ENCODE results near the gene TRPC6. TPM values are rescaled to one million over a fixed set of nuclear protein-coding genes. Genes with fewer than 3 reads are reported as not detected.

The TRPC6 gene
- total and polyA plus RNA-seq, 7 donors: 0.04 to 1.1 (median 0.21) TPM

GRCh38 chr11:101516546-101516945 is 67.3 kb downstream of the TRPC6 start:
- TF ChIP-seq CTCF (IDR thresholded peaks at IDR 0.05): no peak
- H3K27me3 ChIP-seq (ENCODE audit: insufficient read depth in 3 of 3, low read length in 2 of 3): no peaks in the 10 kb centered on the region
- intact Hi-C loops (cut with DNase I): no loop called here
- WGBS, 3 donors: 2 to 9% (median 6%) methylated on average over 3 of the region's 3 CpGs
- H3K27ac ChIP-seq: no peak overlapping the region
- DNase-seq (no peak), ATAC-seq (no peak)
- no peaks in the 10 kb centered on the region for H3K4me1 ChIP-seq
- H3K4me3 ChIP-seq: no peak overlapping the region
- no peaks in the 10 kb centered on the region for H3K36me3 ChIP-seq (ENCODE audit: insufficient read depth in 1 of 2, low read depth in 1 of 2)
- no peaks in the 10 kb centered on the region for H3K9me3 ChIP-seq

- intact Hi-C loops (cut with DNase I): no loop called here
- no peak for ATAC-seq
Measured at GRCh38 chr11:101511065-101511464, 72.7 kb downstream of the TRPC6 start.

GRCh38 chr11:101510591-101510990 is 73.2 kb downstream of the TRPC6 start:
- DNase-seq (no peak), ATAC-seq (no peak)
- Histone ChIP-seq H3K4me3 (no peak overlapping the region), H3K27me3 (ENCODE audit: insufficient read depth in 3 of 3, low read length in 2 of 3) (no peaks in the 10 kb centered on the region), H3K27ac (no peak overlapping the region), H3K36me3 (ENCODE audit: insufficient read depth in 1 of 2, low read depth in 1 of 2) (no peaks in the 10 kb centered on the region), H3K4me1 (no peaks in the 10 kb centered on the region), H3K9me3 (no peaks in the 10 kb centered on the region)
- WGBS, 3 donors: 94 to 99% (median 96%) methylated on average over 1 of the region's 1 CpG
- TF ChIP-seq CTCF (IDR thresholded peaks at IDR 0.05): no peak
- intact Hi-C loops (cut with DNase I): no loop called here

More at GRCh38 chr11:101511065-101511464, 72.7 kb downstream of the TRPC6 start:
- Histone ChIP-seq H3K4me3 (no peak overlapping the region), H3K27ac (no peak overlapping the region), H3K27me3 (ENCODE audit: insufficient read depth in 3 of 3, low read length in 2 of 3) (no peaks in the 10 kb centered on the region), H3K36me3 (ENCODE audit: insufficient read depth in 1 of 2, low read depth in 1 of 2) (no peaks in the 10 kb centered on the region), H3K9me3 (no peaks in the 10 kb centered on the region), H3K4me1 (no peaks in the 10 kb centered on the region)
- no peak for DNase-seq
- 78 to 88% (median 87%) methylated on average over 1 of the region's 1 CpG for WGBS, 3 donors
- TF ChIP-seq CTCF (IDR thresholded peaks at IDR 0.05): no peak

- H3K4me3 ChIP-seq: no peak overlapping the region
- no peak for DNase-seq
- no peaks in the 10 kb centered on the region for H3K9me3 ChIP-seq
- no peak overlapping the region for H3K27ac ChIP-seq
- H3K27me3 ChIP-seq (ENCODE audit: insufficient read depth in 3 of 3, low read length in 2 of 3): no peaks in the 10 kb centered on the region
- 0 to 79% (median 56%) methylated on average over 1 of the region's 1 CpG for WGBS, 3 donors
- TF ChIP-seq CTCF (IDR thresholded peaks at IDR 0.05): no peak
- intact Hi-C loops (cut with DNase I): no loop called here
- ATAC-seq: no peak
- no peaks in the 10 kb centered on the region for H3K4me1 ChIP-seq
- H3K36me3 ChIP-seq (ENCODE audit: insufficient read depth in 1 of 2, low read depth in 1 of 2): no peaks in the 10 kb centered on the region
Measured at GRCh38 chr11:101509922-101510321, 73.9 kb downstream of the TRPC6 start.

- 60 to 73% (median 72%) methylated on average over 2 of the region's 2 CpGs for WGBS, 3 donors
- intact Hi-C loops (cut with DNase I): no loop called here
Measured at GRCh38 chr11:101508370-101508769, 75.4 kb downstream of the TRPC6 start.

More at GRCh38 chr11:101508370-101508769, 75.4 kb downstream of the TRPC6 start:
- Histone ChIP-seq H3K4me1 (no peaks in the 10 kb centered on the region), H3K27ac (no peak overlapping the region), H3K27me3 (ENCODE audit: insufficient read depth in 3 of 3, low read length in 2 of 3) (no peaks in the 10 kb centered on the region), H3K4me3 (no peak overlapping the region), H3K36me3 (ENCODE audit: insufficient read depth in 1 of 2, low read depth in 1 of 2) (no peaks in the 10 kb centered on the region), H3K9me3 (no peaks in the 10 kb centered on the region)
- no peak for ATAC-seq
- DNase-seq: no peak
- TF ChIP-seq CTCF (IDR thresholded peaks at IDR 0.05): no peak

All from psoas muscle (tissue), 8 donors.